GM18502 (cell line): ENCODE measurements around the gene SPATA25.
A peak's percentile ranks its signal among the peaks of the same experiment; 100 is the strongest.
"Not testable (repeated sequence)": the region's sequence is repeated elsewhere in the genome, so short reads cannot be mapped to it uniquely, and the experiment has no call there.

ENCODE experiments used
- ATAC-seq: cut with Tn5 transposase; IDR thresholded peaks from one replicate; pipeline ENCODE4 v1.9.1; 2021; ENCODE audit warnings: mild to moderate bottlenecking; ENCODE audit not compliant: unreplicated experiment, poor library complexity

SPATA25 gene

GRCh38 chr20:45887346-45887715 is at the start of gene SPATA25:
Gene SPATA25, minus strand, starts transcription at chr20:45887622. Its CDS starts 32 bp downstream, at chr20:45887590.
- ATAC-seq: no peak

- ATAC-seq: peak; percentile 13
These were observed 48.1 kb upstream of the SPATA25 start for GRCh38 chr20:45935416-45936046.

- ATAC-seq: peak; percentile 77
These were observed 47.4 kb upstream of the SPATA25 start, which contains the start of gene PCIF1 for GRCh38 chr20:45934586-45935415. Gene PCIF1, plus strand, starts transcription at chr20:45934683. Its CDS starts 4,317 bp downstream, at chr20:45939000.

- ATAC-seq: peak; percentile 17
These were observed 46.7 kb upstream of the SPATA25 start for GRCh38 chr20:45934046-45934585.

- ATAC-seq: peak; percentile 13
These were observed 46.0 kb upstream of the SPATA25 start for GRCh38 chr20:45933266-45934045.

GRCh38 chr20:45931680-45932079 is 44.3 kb upstream of the SPATA25 start:
- ATAC-seq: not testable (repeated sequence)

GRCh38 chr20:45927071-45927878 is 39.9 kb upstream of the SPATA25 start:
- ATAC-seq: no peak

GRCh38 chr20:45926731-45927070 is 39.3 kb upstream of the SPATA25 start:
- no peak for ATAC-seq

GRCh38 chr20:45925821-45926506 is 38.5 kb upstream of the SPATA25 start:
- ATAC-seq: no peak

- ATAC-seq: no peak
These were observed 37.2 kb upstream of the SPATA25 start for GRCh38 chr20:45924391-45925261.

GRCh38 chr20:45921337-45922189 is 34.1 kb upstream of the SPATA25 start:
- no peak for ATAC-seq

GRCh38 chr20:45920462-45921336 is 33.3 kb upstream of the SPATA25 start:
- ATAC-seq: no peak

- ATAC-seq: no peak
These were observed 32.3 kb upstream of the SPATA25 start for GRCh38 chr20:45919542-45920399.

- ATAC-seq: no peak
These were observed 31.5 kb upstream of the SPATA25 start for GRCh38 chr20:45918779-45919537.

- ATAC-seq: no peak
These were observed 30.8 kb upstream of the SPATA25 start for GRCh38 chr20:45918182-45918737.
